Neural progenitor cell (in vitro differentiated cells): Measurements from ENCODE around the gene ZNF329. TPM values are rescaled to one million over a fixed set of nuclear protein-coding genes. Genes with fewer than 3 reads are reported as not detected.
A peak's percentile ranks its signal among the peaks of the same experiment; 100 is the strongest.

Source experiments
- DNase-seq: peaks from one replicate; pipeline ENCODE4 v3.0.0-alpha.2; 2016; ENCODE audit warnings: low spot score
- H2AFZ ChIP-seq: fragments of 200-600 bp; sonication (generic); replicated peaks from 2 replicates; pipeline ENCODE4 v1.6.1; 2016; ENCODE audit warnings: antibody characterized with exemption
- H3F3A ChIP-seq: fragments of 200-600 bp; sonication (generic); 2 replicates; pipeline ENCODE4 v1.6.1; 2016; ENCODE audit warnings: antibody characterized with exemption, low read depth
- H3K27ac ChIP-seq: fragments of 200-600 bp; sonication (generic); 2 replicates; pipeline ENCODE4 v1.5.1; 2016; ENCODE audit warnings: mild to moderate bottlenecking
- H3K27me3 ChIP-seq: fragments of 200-600 bp; sonication (generic); 2 replicates; pipeline ENCODE4 v1.6.1; 2016; ENCODE audit warnings: mild to moderate bottlenecking, moderate library complexity
- H3K36me3 ChIP-seq: fragments of 200-600 bp; sonication (generic); 2 replicates; pipeline ENCODE4 v1.5.1; 2016
- H3K4me1 ChIP-seq: fragments of 200-600 bp; sonication (generic); 2 replicates; pipeline ENCODE4 v1.6.1; 2016; ENCODE audit warnings: mixed run types
- H3K4me2 ChIP-seq: fragments of 200-600 bp; sonication (generic); 2 replicates; pipeline ENCODE4 v1.6.1; 2016
- H3K4me3 ChIP-seq: fragments of 200-600 bp; sonication (generic); 2 replicates; pipeline ENCODE4 v1.5.1; 2016
- H3K79me2 ChIP-seq: fragments of 200-600 bp; sonication (generic); 2 replicates; pipeline ENCODE4 v1.6.1; 2016; ENCODE audit warnings: low read depth
- H3K9ac ChIP-seq: fragments of 200-600 bp; sonication (generic); 2 replicates; pipeline ENCODE4 v1.6.1; 2016
- H3K9me3 ChIP-seq: fragments of 200-600 bp; sonication (generic); 2 replicates; pipeline ENCODE4 v1.5.1; 2016; ENCODE audit warnings: low read depth
- H4K20me1 ChIP-seq: fragments of 200-600 bp; sonication (generic); 2 replicates; pipeline ENCODE4 v1.6.1; 2016; ENCODE audit warnings: low read depth
- H3K27ac Mint-ChIP-seq: 3 replicates; pipeline ENCODE4 v1.8.0; 2021; ENCODE audit warnings: mixed read lengths
- H3K27me3 Mint-ChIP-seq: 2 replicates; pipeline ENCODE4 v1.8.0; 2022; ENCODE audit warnings: low read depth, mild to moderate bottlenecking, inconsistent platforms, moderate library complexity, mixed read lengths; ENCODE audit not compliant: insufficient read depth
- H3K36me3 Mint-ChIP-seq: 3 replicates; pipeline ENCODE4 v1.8.0; 2021; ENCODE audit warnings: mixed read lengths
- H3K4me1 Mint-ChIP-seq: 3 replicates; pipeline ENCODE4 v1.8.0; 2021; ENCODE audit warnings: mixed read lengths
- H3K4me3 Mint-ChIP-seq: 3 replicates; pipeline ENCODE4 v1.8.0; 2021; ENCODE audit warnings: mild to moderate bottlenecking, moderate library complexity, mixed read lengths
- H3K9me3 Mint-ChIP-seq: 3 replicates; pipeline ENCODE4 v1.8.0; 2020; ENCODE audit warnings: mixed read lengths
- EZH2 ChIP-seq: fragments of 200-600 bp; sonication (generic); IDR thresholded peaks from 2 replicates; pipeline ENCODE4 v1.6.1; 2017; ENCODE audit warnings: antibody characterized with exemption, mild to moderate bottlenecking, moderate library complexity
- EZH2phosphoT487 ChIP-seq: fragments of 200-600 bp; sonication (generic); IDR thresholded peaks from 2 replicates; pipeline ENCODE4 v1.6.1; 2017; ENCODE audit warnings: antibody characterized with exemption
- total RNA-seq: library from RNA; depleted of rRNA; stranded (reverse); fragments of >200 nt; gene quantifications from 2 replicates; pipeline ENCODE4 v1.2.3, GENCODE V29; 2015; ENCODE audit warnings: low replicate concordance
- TF ChIP-seq, protein P1 (sequence below): fragments of 200-600 bp; sonication (generic); IDR thresholded peaks from 2 replicates; pipeline ENCODE4 v1.5.1; 2017; ENCODE audit warnings: antibody characterized with exemption, mild to moderate bottlenecking

ZNF329 gene
- total RNA-seq, 1 donor from 2014 or later: 36.2 TPM

DNA sequence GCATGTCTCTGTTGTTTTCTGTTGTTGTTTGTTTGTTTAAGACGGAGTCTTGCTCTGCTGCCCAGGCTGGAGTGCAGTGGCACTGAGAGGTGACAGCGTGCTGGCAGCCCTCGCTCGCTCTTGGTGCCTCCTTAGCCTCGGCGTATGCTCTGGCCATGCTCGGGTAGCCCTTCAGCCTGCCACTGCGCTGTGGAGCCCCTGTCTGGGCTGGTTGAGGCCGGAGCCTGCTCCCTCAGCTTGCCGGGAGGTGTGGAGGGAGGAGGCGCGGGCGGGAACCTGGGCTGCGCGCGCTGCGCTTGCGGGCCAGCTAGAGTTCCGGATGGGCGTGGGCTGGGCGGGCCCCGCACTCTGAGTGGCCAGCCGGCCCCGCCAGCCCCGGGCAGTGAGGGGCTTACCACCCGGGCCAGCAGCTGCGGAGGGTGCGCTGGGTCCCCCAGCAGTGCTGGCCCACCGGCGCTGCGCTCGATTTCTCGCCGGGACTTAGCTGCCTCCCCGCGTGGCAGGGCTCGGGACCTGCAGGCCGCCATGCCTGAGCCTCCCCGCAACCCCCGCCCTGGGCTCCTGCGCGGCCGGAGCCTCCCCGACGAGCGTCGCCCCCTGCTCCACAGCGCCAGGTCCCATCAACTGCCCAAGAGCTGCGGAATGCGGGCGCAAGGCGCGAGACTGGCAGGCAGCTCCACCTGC is 6.6 kb upstream of the ZNF329 start:
- peaks cover 2% of the 10 kb centered on the region for H3K27me3 Mint-ChIP-seq

DNA sequence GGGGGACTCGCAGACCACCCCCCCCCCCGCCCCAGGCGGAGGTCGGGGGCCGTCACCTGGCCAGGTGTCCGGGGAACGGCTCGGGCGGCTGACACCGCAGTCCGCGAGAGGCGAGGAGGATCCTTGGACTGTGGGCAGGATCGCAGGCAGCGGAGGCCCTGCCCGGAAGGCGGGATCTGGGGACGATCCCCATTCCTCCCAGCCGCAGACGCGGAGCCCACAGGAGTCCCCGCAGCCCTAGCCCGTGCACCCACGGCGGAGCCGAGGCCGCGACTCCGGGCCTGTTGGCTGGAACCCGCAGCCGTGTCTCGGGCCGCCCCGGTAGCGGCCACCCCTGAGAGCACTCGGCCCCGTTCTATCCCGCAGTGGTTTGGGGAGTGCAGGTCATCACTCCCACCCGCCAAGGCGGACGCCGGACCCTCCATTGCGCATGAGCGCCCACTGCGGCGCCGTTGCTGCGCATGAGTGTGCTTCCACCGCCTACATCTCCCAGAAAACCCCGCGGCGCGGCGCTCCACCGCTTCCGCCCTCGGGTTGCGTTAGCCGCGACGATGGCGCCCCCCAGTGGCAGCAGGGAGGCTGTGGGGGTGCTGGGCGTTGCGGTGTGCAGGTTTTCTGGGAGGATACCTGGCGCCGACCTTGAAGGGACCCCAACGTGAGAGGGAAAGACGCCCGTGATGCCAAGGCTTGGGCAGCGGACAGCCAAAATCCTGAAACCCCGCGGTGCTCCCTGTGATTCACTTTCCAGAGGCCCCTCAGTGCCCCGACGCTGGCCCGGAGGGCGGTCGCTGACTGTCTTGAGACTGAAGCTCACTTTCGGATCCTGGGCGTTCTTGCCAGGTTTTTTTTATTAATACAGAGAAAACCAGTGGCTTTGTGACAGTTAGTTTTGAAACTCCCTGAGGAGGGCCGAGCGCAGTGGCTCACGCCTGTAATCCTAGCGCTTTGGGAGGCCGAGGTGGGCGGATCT is 4.4 kb upstream of the ZNF329 start:
- H3K4me1 Mint-ChIP-seq: peaks cover 5% of the 10 kb centered on the region
- Histone ChIP-seq H3K9ac (peak overlapping the region; percentile 76), H2AFZ (peak overlapping the region; percentile 89), H3K4me3 (peak overlapping the region; percentile 74), H3K4me1 (no peaks in the 10 kb centered on the region), H3K79me2 (peaks cover 35% of the 10 kb centered on the region), H3K9me3 (no peaks in the 10 kb centered on the region), H3K27ac (peak overlapping the region; percentile 54), H3K4me2 (peak overlapping the region; percentile 87), H3K27me3 (no peaks in the 10 kb centered on the region), H3K36me3 (no peaks in the 10 kb centered on the region), H3F3A (peaks cover 7% of the 10 kb centered on the region), H4K20me1 (no peaks in the 10 kb centered on the region)
- DNase-seq: peak; percentile 99
- H3K27ac Mint-ChIP-seq: no peak overlapping the region
- peaks cover 8% of the 10 kb centered on the region for H3K36me3 Mint-ChIP-seq
- H3K4me3 Mint-ChIP-seq: peak overlapping the region; percentile 85
- TF ChIP-seq, protein P1, sequence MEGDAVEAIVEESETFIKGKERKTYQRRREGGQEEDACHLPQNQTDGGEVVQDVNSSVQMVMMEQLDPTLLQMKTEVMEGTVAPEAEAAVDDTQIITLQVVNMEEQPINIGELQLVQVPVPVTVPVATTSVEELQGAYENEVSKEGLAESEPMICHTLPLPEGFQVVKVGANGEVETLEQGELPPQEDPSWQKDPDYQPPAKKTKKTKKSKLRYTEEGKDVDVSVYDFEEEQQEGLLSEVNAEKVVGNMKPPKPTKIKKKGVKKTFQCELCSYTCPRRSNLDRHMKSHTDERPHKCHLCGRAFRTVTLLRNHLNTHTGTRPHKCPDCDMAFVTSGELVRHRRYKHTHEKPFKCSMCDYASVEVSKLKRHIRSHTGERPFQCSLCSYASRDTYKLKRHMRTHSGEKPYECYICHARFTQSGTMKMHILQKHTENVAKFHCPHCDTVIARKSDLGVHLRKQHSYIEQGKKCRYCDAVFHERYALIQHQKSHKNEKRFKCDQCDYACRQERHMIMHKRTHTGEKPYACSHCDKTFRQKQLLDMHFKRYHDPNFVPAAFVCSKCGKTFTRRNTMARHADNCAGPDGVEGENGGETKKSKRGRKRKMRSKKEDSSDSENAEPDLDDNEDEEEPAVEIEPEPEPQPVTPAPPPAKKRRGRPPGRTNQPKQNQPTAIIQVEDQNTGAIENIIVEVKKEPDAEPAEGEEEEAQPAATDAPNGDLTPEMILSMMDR: peak; percentile 98
- no peak for TF ChIP-seq EZH2phosphoT487
- H3K27me3 Mint-ChIP-seq: peaks cover 2% of the 10 kb centered on the region
- H3K9me3 Mint-ChIP-seq: peaks cover 62% of the 10 kb centered on the region

More for the DNA sequence above, 6.6 kb upstream of the ZNF329 start:
- H3K4me3 ChIP-seq: no peak overlapping the region
- peaks cover 3% of the 10 kb centered on the region for H3K4me1 Mint-ChIP-seq
- no peaks in the 10 kb centered on the region for H3K9me3 ChIP-seq
- TF ChIP-seq EZH2phosphoT487 (no peak), EZH2 (no peak)
- TF ChIP-seq, protein P1: no peak
- no peak overlapping the region for H2AFZ ChIP-seq
- H4K20me1 ChIP-seq: no peaks in the 10 kb centered on the region
- H3K9ac ChIP-seq: no peak overlapping the region
- no peaks in the 10 kb centered on the region for H3K36me3 ChIP-seq
- peaks cover 7% of the 10 kb centered on the region for H3F3A ChIP-seq
- no peaks in the 10 kb centered on the region for H3K4me1 ChIP-seq
- H3K9me3 Mint-ChIP-seq: peaks cover 55% of the 10 kb centered on the region
- H3K27ac Mint-ChIP-seq: no peak overlapping the region
- H3K27ac ChIP-seq: no peak overlapping the region
- no peak overlapping the region for H3K4me3 Mint-ChIP-seq
- H3K36me3 Mint-ChIP-seq: peaks cover 3% of the 10 kb centered on the region
- H3K79me2 ChIP-seq: peaks cover 23% of the 10 kb centered on the region
- no peak overlapping the region for H3K4me2 ChIP-seq
- no peaks in the 10 kb centered on the region for H3K27me3 ChIP-seq
- DNase-seq: no peak

DNA sequence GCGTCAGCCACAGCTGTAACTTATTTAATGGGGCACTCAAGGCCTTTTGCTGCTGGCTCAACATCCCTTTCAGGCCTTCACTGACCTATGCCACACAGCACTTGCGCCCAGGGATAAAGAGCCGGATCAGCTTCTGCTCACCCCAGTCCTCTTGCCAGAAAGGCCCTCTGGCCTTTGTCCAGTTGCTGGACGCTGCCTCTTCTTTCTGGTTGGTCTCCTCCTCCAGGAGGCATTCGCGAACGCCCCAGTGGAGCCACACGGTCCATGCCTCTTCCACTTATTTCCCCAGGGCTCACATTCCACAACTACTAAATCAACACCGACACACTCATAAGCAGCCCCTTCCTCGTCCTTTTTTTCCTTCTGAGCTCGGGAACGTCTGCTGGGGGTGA is 3.7 kb upstream of the ZNF329 start:
- H3K4me2 ChIP-seq: peak overlapping the region; percentile 87
- H3K9ac ChIP-seq: peak overlapping the region; percentile 76
- Mint-ChIP-seq H3K27ac (peak overlapping the region; percentile 47), H3K4me3 (peak overlapping the region; percentile 85), H3K27me3 (peaks cover 2% of the 10 kb centered on the region), H3K9me3 (peaks cover 67% of the 10 kb centered on the region), H3K36me3 (peaks cover 15% of the 10 kb centered on the region), H3K4me1 (peaks cover 8% of the 10 kb centered on the region)
- H3F3A ChIP-seq: peaks cover 7% of the 10 kb centered on the region
- H3K27me3 ChIP-seq: no peaks in the 10 kb centered on the region
- TF ChIP-seq, protein P1: no peak
- TF ChIP-seq EZH2 (no peak), EZH2phosphoT487 (no peak)
- H3K4me1 ChIP-seq: no peaks in the 10 kb centered on the region
- peaks cover 4% of the 10 kb centered on the region for H3K36me3 ChIP-seq
- no peaks in the 10 kb centered on the region for H4K20me1 ChIP-seq
- peak; percentile 62 for DNase-seq
- peaks cover 42% of the 10 kb centered on the region for H3K79me2 ChIP-seq
- H2AFZ ChIP-seq: peak overlapping the region; percentile 88
- H3K9me3 ChIP-seq: peaks cover 4% of the 10 kb centered on the region
- H3K27ac ChIP-seq: peak overlapping the region; percentile 54
- H3K4me3 ChIP-seq: peak overlapping the region; percentile 74
